Ovary (tissue), 9 donors: ENCODE measurements around the gene CHD5. TPM values are rescaled to one million over a fixed set of nuclear protein-coding genes. Genes with fewer than 3 reads are reported as not detected.

Experiments
- DNase-seq, 5 donors: peaks; one replicate each; pipeline ENCODE4 v3.0.0-alpha.2; 2019 to 2020
- H3K27ac ChIP-seq, 2 donors: fragments of 200-600 bp; one replicate each; pipeline versions ENCODE4 v1.5.1 to v1.8.0; 2019 to 2022
- H3K27me3 ChIP-seq: fragments of 200-600 bp; one replicate; pipeline ENCODE4 v1.8.0; 2022
- H3K36me3 ChIP-seq: fragments of 200-600 bp; sonication (generic); one replicate; pipeline ENCODE4 v1.5.1; 2019
- H3K4me1 ChIP-seq: one replicate; pipeline ENCODE4 v1.8.1; 2013; ENCODE audit warnings: mild to moderate bottlenecking, moderate library complexity; ENCODE audit not compliant: insufficient read depth
- H3K4me3 ChIP-seq: fragments of 200-600 bp; sonication (generic); one replicate; pipeline ENCODE4 v1.5.1; 2017
- H3K9me3 ChIP-seq, 2 donors: fragments of 200-600 bp in 1 of 2; sonication (generic) in 1 of 2; one replicate each; pipeline versions ENCODE4 v1.5.1 to v1.8.1; 2013 to 2019; ENCODE audit warnings: mild to moderate bottlenecking in 1 of 2, moderate library complexity in 1 of 2
- EP300 ChIP-seq: sonication (generic); formaldehyde crosslinking; IDR thresholded peaks from one replicate; pipeline ENCODE4 v1.6.1; 2017; ENCODE audit warnings: antibody characterized with exemption
- POLR2A ChIP-seq: fragments of 450-650 bp; IDR thresholded peaks from one replicate; pipeline ENCODE4 v1.6.1; 2017; ENCODE audit warnings: antibody characterized with exemption, mild to moderate bottlenecking, moderate library complexity
- WGBS, 3 donors: extraction: QIAGEN DNeasy Blood & Tissue Kit in 1 of 3; methylation state at CpG; one replicate each; pipeline versions ENCODE4 v1.1.5 to v1.1.7; 2013 to 2017; 5-methylcytosine and 5-hydroxymethylcytosine counted together
- intact Hi-C, 4 donors: fragments of 100-400 bp; cut with DNase I; formaldehyde crosslinking; loops; one replicate each; pipeline versions ENCODE4 v1.11.0 to v1.15.1; 2022 to 2023
- polyA plus RNA-seq, 2 donors: library from polyadenylated mRNA; stranded (reverse); fragments of 200-250 nt in 1 of 2; fragments of 350-450 nt in 1 of 2; fragmentation: Illumina TruSeq in 1 of 2; extraction: RNeasy Lipid Tissue Mini Kit (QIAGEN cat#74804) in 1 of 2; gene quantifications; one replicate each; pipeline ENCODE4 v1.2.3, GENCODE V29; 2013 to 2014
- total RNA-seq, 7 donors: library from RNA; depleted of rRNA in 2 of 7; stranded (reverse); fragments of >200 nt in 2 of 7; fragmentation: NEBNext Ultra II Directional in 3 of 7; extraction: Animal tissue kit (Norgen Biotek cat#: 25700) in 3 of 7; gene quantifications; one replicate each; pipeline versions ENCODE4 v1.1.0 to v1.2.4, GENCODE V29; 2016 to 2023
- TF ChIP-seq, protein P1 (sequence below), 3 donors: fragments of 450-650 bp in 2 of 3; fragments of 200-600 bp in 1 of 3; IDR thresholded peaks; one replicate each; pipeline versions ENCODE4 v1.5.1 to v1.8.0; 2016 to 2022; ENCODE audit warnings: antibody characterized with exemption in 3 of 3, mild to moderate bottlenecking in 1 of 3
- donor health status: DM: no; HTN: no; CAD: no; lungs with moderate emphysema.
- donor health status: DM: no; HTN: no; CAD: no.
- donor health status: Bipolar disorder and iron deficiency.
- donor health status: DM: yes; HTN: yes; CAD: no.
- donor health status: DM: no; HTN: no; CAD: no.
- donor health status: DM: yes; HTN: yes; CAD: no.

CHD5 gene
- total and polyA plus RNA-seq, 9 donors: under 0.01 to 0.54 (median 0.23) TPM

DNA sequence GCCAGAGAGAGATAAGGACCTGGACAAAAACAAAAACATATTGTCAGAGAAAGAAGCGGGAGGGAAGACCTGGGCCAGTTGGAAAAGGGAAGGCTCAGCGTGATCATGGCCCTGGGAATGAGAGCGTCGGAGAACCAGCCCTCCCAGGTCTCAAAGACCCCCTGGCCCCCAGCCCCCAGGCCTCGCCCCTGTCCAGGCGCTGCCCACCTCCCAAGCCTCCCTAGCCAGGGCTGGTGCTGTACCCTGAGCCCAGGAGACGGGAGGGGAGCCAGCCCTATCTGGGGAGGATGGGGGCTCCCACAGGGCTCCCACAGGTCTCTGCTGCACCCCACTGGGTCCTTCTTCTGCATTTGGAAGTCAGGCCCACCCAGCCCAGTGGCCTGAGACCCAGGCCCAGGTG, 15.1 kb downstream of the CHD5 start:
- Histone ChIP-seq H3K27me3 (no peaks in the 10 kb centered on the region), H3K4me3 (no peak overlapping the region), H3K9me3 (no peaks in the 10 kb centered on the region), H3K27ac (no peak overlapping the region), H3K36me3 (no peaks in the 10 kb centered on the region), H3K4me1 (no peaks in the 10 kb centered on the region)
- intact Hi-C loops: no loop called here
- TF ChIP-seq, protein P1, sequence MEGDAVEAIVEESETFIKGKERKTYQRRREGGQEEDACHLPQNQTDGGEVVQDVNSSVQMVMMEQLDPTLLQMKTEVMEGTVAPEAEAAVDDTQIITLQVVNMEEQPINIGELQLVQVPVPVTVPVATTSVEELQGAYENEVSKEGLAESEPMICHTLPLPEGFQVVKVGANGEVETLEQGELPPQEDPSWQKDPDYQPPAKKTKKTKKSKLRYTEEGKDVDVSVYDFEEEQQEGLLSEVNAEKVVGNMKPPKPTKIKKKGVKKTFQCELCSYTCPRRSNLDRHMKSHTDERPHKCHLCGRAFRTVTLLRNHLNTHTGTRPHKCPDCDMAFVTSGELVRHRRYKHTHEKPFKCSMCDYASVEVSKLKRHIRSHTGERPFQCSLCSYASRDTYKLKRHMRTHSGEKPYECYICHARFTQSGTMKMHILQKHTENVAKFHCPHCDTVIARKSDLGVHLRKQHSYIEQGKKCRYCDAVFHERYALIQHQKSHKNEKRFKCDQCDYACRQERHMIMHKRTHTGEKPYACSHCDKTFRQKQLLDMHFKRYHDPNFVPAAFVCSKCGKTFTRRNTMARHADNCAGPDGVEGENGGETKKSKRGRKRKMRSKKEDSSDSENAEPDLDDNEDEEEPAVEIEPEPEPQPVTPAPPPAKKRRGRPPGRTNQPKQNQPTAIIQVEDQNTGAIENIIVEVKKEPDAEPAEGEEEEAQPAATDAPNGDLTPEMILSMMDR (IDR thresholded peaks at IDR 0.05): no peak
- no peak for TF ChIP-seq EP300
- TF ChIP-seq POLR2A: no peak
- 51 to 60% (median 57%) methylated on average over 5 to 7 of the region's 7 CpGs for WGBS, 3 donors
- DNase-seq: no peak

DNA sequence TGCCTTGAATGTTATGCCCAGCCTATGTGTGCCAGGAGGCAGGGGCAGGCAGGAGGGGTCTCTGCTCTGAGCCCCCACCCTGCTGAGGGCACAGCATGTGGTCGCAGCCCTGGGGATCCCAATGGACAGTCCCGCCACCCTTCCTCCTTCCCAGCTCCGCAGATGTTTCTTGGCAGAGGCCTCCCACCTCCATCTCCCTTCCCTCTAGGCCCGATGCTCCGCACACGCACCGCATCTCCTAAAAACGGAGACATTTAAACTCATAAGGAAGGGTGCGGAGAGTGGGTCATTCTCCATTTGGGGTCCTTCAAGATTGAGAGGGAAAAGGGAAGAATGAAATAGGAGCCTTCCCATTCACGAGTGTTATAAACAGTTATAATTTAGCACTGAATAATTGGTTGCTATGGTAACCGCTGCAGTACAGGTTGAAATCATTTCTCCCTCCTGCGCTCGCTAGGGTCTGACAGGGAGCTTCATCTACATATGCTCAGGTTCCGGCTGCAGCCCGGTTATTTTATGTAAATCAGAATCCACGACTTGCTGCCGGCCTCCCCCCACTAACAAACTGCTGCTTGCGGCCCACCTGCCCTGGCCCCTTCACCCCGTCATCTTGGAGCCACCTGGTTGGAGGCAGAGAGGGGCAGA, 16.0 kb downstream of the CHD5 start:
- Histone ChIP-seq H3K36me3 (no peaks in the 10 kb centered on the region), H3K9me3 (no peaks in the 10 kb centered on the region), H3K4me1 (no peaks in the 10 kb centered on the region), H3K4me3 (no peak overlapping the region), H3K27me3 (no peaks in the 10 kb centered on the region), H3K27ac (no peak overlapping the region)
- intact Hi-C loops: no loop called here
- TF ChIP-seq, protein P1 (IDR thresholded peaks at IDR 0.05): no peak
- TF ChIP-seq POLR2A (no peak), EP300 (no peak)
- no peak for DNase-seq
- 60 to 68% (median 62%) methylated on average over 19 of the region's 19 CpGs for WGBS, 3 donors

DNA sequence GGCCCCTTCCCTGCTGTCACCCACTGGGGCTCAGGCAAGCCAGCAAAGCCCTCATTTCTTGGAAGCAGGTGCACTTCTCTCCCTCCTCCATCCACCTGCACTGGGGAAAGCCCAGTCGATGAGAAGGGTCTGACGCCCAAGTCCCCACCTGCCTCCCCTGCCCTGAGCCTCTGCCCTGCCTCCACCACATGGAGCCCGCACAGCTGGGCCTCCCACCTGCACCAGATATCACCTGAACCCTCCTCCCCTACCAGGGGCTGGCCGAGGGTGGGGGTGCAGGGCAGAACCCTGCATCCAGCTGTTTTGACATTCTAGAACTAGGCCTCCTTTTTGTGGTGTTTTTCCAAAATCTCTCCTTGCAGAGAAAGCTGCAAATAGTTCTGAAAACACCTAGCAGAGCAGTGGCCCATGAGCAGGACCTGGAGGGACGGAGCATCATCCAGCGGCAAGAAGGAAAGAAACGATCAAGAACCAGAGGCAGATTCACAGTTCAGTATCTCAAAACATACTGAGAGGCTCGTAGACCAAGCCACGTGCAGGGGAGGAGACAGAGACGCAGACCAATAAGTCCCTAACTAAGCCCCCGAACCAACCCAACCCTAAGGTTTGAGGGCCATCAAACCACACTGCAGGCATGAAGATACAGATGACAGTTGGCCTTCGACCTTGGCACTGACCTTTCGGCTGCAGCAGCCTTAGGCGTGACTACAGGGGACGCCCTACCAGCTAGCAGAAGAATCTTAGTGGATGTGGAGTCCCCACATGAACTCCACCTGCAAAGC, 16.7 kb downstream of the CHD5 start:
- Histone ChIP-seq H3K36me3 (no peaks in the 10 kb centered on the region), H3K4me3 (no peak overlapping the region), H3K27me3 (no peaks in the 10 kb centered on the region), H3K9me3 (no peaks in the 10 kb centered on the region), H3K27ac (no peak overlapping the region), H3K4me1 (no peaks in the 10 kb centered on the region)
- 73 to 79% (median 76%) methylated on average over 15 of the region's 15 CpGs for WGBS, 3 donors
- intact Hi-C loops: no loop called here
- TF ChIP-seq EP300 (no peak), POLR2A (no peak)
- TF ChIP-seq, protein P1 (IDR thresholded peaks at IDR 0.05): no peak
- DNase-seq: no peak

DNA sequence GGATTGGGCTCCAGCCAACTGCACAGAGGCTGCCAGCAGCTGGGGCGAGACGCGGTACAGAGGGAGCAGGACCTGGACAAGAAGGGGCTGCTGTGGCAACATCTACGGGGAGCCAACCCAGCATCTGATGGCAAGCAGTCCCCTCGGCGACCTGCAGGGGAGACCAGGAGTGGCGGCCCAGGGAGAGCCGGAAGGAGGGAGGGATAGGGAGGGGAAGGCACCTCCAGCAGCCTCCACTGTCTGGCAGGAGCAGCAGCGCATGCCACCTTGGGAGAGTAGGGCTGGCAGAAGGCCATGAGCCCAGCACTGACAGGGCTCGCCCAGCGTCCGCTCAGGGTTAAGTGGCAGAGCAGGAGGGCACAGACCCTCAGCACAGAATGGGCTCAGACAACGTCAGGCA, 17.3 kb downstream of the CHD5 start:
- TF ChIP-seq, protein P1 (IDR thresholded peaks at IDR 0.05): no peak
- TF ChIP-seq POLR2A: no peak
- no peak for TF ChIP-seq EP300
- Histone ChIP-seq H3K4me1 (no peaks in the 10 kb centered on the region), H3K4me3 (no peak overlapping the region), H3K9me3 (no peaks in the 10 kb centered on the region), H3K36me3 (no peaks in the 10 kb centered on the region), H3K27ac (no peak overlapping the region), H3K27me3 (no peaks in the 10 kb centered on the region)
- intact Hi-C loops: no loop called here
- WGBS, 3 donors: 51 to 64% (median 57%) methylated on average over 13 of the region's 13 CpGs
- no peak for DNase-seq
